GM18511 (cell line): ENCODE data around the gene ARID4A.
A peak's percentile ranks its signal among the peaks of the same experiment; 100 is the strongest.
"Not testable (repeated sequence)": the region's sequence is repeated elsewhere in the genome, so short reads cannot be mapped to it uniquely, and the experiment has no call there.

Source experiments
- ATAC-seq: cut with Tn5 transposase; IDR thresholded peaks from one replicate; pipeline ENCODE4 v1.9.1; 2021; ENCODE audit warnings: mild to moderate bottlenecking, moderate library complexity; ENCODE audit not compliant: unreplicated experiment

The ARID4A gene

GRCh38 chr14:58362272-58362671, 63.9 kb downstream of the ARID4A start:
- ATAC-seq = not testable (repeated sequence)

- ATAC-seq = no peak
Measured at GRCh38 chr14:58362798-58363412, 64.5 kb downstream of the ARID4A start.

- ATAC-seq = no peak
Measured at GRCh38 chr14:58364316-58364715, 66.0 kb downstream of the ARID4A start.

- ATAC-seq = no peak
Measured at GRCh38 chr14:58367296-58367695, 68.9 kb downstream of the ARID4A start.

GRCh38 chr14:58368956-58369355, 70.6 kb downstream of the ARID4A start:
- ATAC-seq = no peak

GRCh38 chr14:58376791-58377190, 78.4 kb downstream of the ARID4A start:
- no peak for ATAC-seq

GRCh38 chr14:58390830-58391229, 92.5 kb downstream of the ARID4A start:
- no peak for ATAC-seq

GRCh38 chr14:58395562-58395811, 97.1 kb downstream of the ARID4A start:
- no peak for ATAC-seq

GRCh38 chr14:58395812-58396788, 97.7 kb downstream of the ARID4A start, which contains the start of gene TOMM20L:
Gene TOMM20L (plus strand): TSS chr14:58395930. CDS start chr14:58395958, 28 bp downstream.
- peak; percentile 95 for ATAC-seq

GRCh38 chr14:58397156-58397555, 98.8 kb downstream of the ARID4A start:
- no peak for ATAC-seq

GRCh38 chr14:58398495-58398894, 100.1 kb downstream of the ARID4A start:
- ATAC-seq = no peak

GRCh38 chr14:58398895-58399294, 100.5 kb downstream of the ARID4A start:
- ATAC-seq = no peak

- no peak for ATAC-seq
Measured at GRCh38 chr14:58401587-58401986, 103.2 kb downstream of the ARID4A start.

- no peak for ATAC-seq
Measured at GRCh38 chr14:58408681-58409215, 110.4 kb downstream of the ARID4A start.

GRCh38 chr14:58414845-58415244, 116.5 kb downstream of the ARID4A start:
- no peak for ATAC-seq

- no peak for ATAC-seq
Measured at GRCh38 chr14:58415636-58416547, 117.5 kb downstream of the ARID4A start.

- not testable (repeated sequence) for ATAC-seq
Measured at GRCh38 chr14:58416934-58417333, 118.6 kb downstream of the ARID4A start.
